HepG2 (cell line): ENCODE data around the gene PFN1. TPM values are rescaled to one million over a fixed set of nuclear protein-coding genes. Genes with fewer than 3 reads are reported as not detected.

Source experiments
- ARID2 ChIP-seq: sonication (generic); formaldehyde crosslinking; IDR thresholded peaks from 2 replicates; pipeline ENCODE4 v1.8.1; 2022; ENCODE audit warnings: mild to moderate bottlenecking, missing genetic modification reagents, borderline replicate concordance
- ARNT2 ChIP-seq: sonication (generic); formaldehyde crosslinking; IDR thresholded peaks from 2 replicates; pipeline ENCODE4 v1.8.0; 2022; ENCODE audit warnings: mild to moderate bottlenecking, low read depth, missing genetic modification reagents, moderate library complexity
- ATF7-NPFF ChIP-seq: sonication (generic); formaldehyde crosslinking; IDR thresholded peaks from 2 replicates; pipeline ENCODE4 v1.8.1; 2023; ENCODE audit warnings: mild to moderate bottlenecking, low read depth, missing genetic modification reagents, moderate library complexity
- FOXO1 ChIP-seq: sonication (generic); formaldehyde crosslinking; IDR thresholded peaks from 2 replicates; pipeline ENCODE4 v1.4.0; 2020; ENCODE audit warnings: missing genetic modification reagents
- MBNL3 ChIP-seq: fragments of 250-450 bp; sonication (Bioruptor Pico); conservative IDR thresholded peaks from 2 replicates; pipeline ENCODE4 v1.8.0; 2022; ENCODE audit warnings: mild to moderate bottlenecking, inconsistent platforms
- NFKB2 ChIP-seq: sonication (generic); formaldehyde crosslinking; IDR thresholded peaks from 2 replicates; pipeline ENCODE4 v1.4.0; 2020; ENCODE audit warnings: missing genetic modification reagents, borderline replicate concordance
- REPIN1 ChIP-seq: sonication (generic); formaldehyde crosslinking; IDR thresholded peaks from 2 replicates; pipeline ENCODE4 v1.8.0; 2022; ENCODE audit warnings: missing genetic modification reagents, low read depth, mild to moderate bottlenecking, borderline replicate concordance
- SP4 ChIP-seq: sonication (generic); formaldehyde crosslinking; IDR thresholded peaks from 2 replicates; pipeline ENCODE4 v1.8.1; 2023; ENCODE audit warnings: mild to moderate bottlenecking, missing genetic modification reagents
- SRSF1 ChIP-seq: fragments of 200-400 bp; formaldehyde crosslinking; optimal IDR thresholded peaks from 2 replicates; pipeline ENCODE3; 2017; ENCODE audit warnings: mild to moderate bottlenecking, low read depth, low read length, moderate library complexity
- TFDP1 ChIP-seq: IDR thresholded peaks from 2 replicates; pipeline ENCODE4 v1.6.1; 2016; ENCODE audit warnings: missing compliant biosample characterization, missing genetic modification reagents, borderline replicate concordance
- XRCC5 ChIP-seq: fragments of 200-400 bp; formaldehyde crosslinking; optimal IDR thresholded peaks from 2 replicates; pipeline ENCODE3; 2017; ENCODE audit warnings: mild to moderate bottlenecking, low read length
- ZBTB8A ChIP-seq: sonication (generic); formaldehyde crosslinking; IDR thresholded peaks from 2 replicates; pipeline ENCODE4 v1.4.0; 2020; ENCODE audit warnings: mild to moderate bottlenecking, low read depth, missing genetic modification reagents, borderline replicate concordance
- ZFAT ChIP-seq: sonication (generic); formaldehyde crosslinking; conservative IDR thresholded peaks from 2 replicates; pipeline ENCODE4 v1.8.1; 2023; ENCODE audit warnings: missing genetic modification reagents, inconsistent platforms
- ZNF143 ChIP-seq: sonication (generic); formaldehyde crosslinking; IDR thresholded peaks from 2 replicates; pipeline ENCODE4 v1.4.0; 2020; ENCODE audit warnings: missing genetic modification reagents
- ZNF567 ChIP-seq: sonication (generic); formaldehyde crosslinking; IDR thresholded peaks from 2 replicates; pipeline ENCODE4 v1.8.1; 2023; ENCODE audit warnings: mild to moderate bottlenecking, missing genetic modification reagents, borderline replicate concordance
- ZNF570 ChIP-seq: sonication (generic); formaldehyde crosslinking; IDR thresholded peaks from 2 replicates; pipeline ENCODE4 v1.4.0; 2020; ENCODE audit warnings: mild to moderate bottlenecking, missing genetic modification reagents, borderline replicate concordance
- ZNF589 ChIP-seq: sonication (generic); formaldehyde crosslinking; conservative IDR thresholded peaks from 2 replicates; pipeline ENCODE4 v1.8.0; 2022; ENCODE audit warnings: mild to moderate bottlenecking, moderate library complexity, missing genetic modification reagents
- polyA plus RNA-seq, 8 experiments: library from polyadenylated mRNA; depleted of rRNA in 3 of 8; stranded (reverse) in 7 of 8; unstranded in 1 of 8; fragments of >200 nt; fragmentation: Illumina TruSeq in 4 of 8; extraction: Trizol in 4 of 8; gene quantifications; 2 replicates each; pipeline versions ENCODE4 v1.2.1 to v1.2.3, GENCODE V29; 2011 to 2016; ENCODE audit warnings: low read depth in 4 of 8, missing spikeins in 1 of 8, mixed read lengths in 1 of 8; ENCODE audit not compliant: insufficient read depth in 1 of 8
- total RNA-seq, 5 experiments: library from RNA; depleted of rRNA; stranded (reverse); fragments of >200 nt; fragmentation: Illumina TruSeq; extraction: Trizol; gene quantifications; 2 replicates each; pipeline ENCODE4 v1.2.3, GENCODE V29; 2016; ENCODE audit warnings: low read depth in 1 of 5
- TF ChIP-seq, protein P1 (sequence below): sonication (generic); formaldehyde crosslinking; IDR thresholded peaks from 2 replicates; pipeline ENCODE4 v1.4.0; 2020; ENCODE audit warnings: missing genetic modification reagents, borderline replicate concordance
- TF ChIP-seq, protein P2 (sequence below): sonication (generic); formaldehyde crosslinking; conservative IDR thresholded peaks from 2 replicates; pipeline ENCODE4 v1.8.0; 2022; ENCODE audit warnings: mild to moderate bottlenecking, moderate library complexity, missing genetic modification reagents
- TF ChIP-seq, protein P3 (sequence below): sonication (generic); formaldehyde crosslinking; IDR thresholded peaks from 2 replicates; pipeline ENCODE4 v1.8.0; 2022; ENCODE audit warnings: low read depth, missing genetic modification reagents

Gene PFN1
- total and polyA plus RNA-seq, 2 of the 13 experiments (the other 11 are each of a cell fraction or from before 2014, with no cell fraction given): 494 to 613 TPM

GRCh38 chr17:4934173-4934979, 14.0 kb downstream of the PFN1 start (continued):
- TF ChIP-seq TFDP1: peak; percentile 54; the same call in 1 of the 2 replicates
- TF ChIP-seq SRSF1: no peak
- TF ChIP-seq, protein P1, sequence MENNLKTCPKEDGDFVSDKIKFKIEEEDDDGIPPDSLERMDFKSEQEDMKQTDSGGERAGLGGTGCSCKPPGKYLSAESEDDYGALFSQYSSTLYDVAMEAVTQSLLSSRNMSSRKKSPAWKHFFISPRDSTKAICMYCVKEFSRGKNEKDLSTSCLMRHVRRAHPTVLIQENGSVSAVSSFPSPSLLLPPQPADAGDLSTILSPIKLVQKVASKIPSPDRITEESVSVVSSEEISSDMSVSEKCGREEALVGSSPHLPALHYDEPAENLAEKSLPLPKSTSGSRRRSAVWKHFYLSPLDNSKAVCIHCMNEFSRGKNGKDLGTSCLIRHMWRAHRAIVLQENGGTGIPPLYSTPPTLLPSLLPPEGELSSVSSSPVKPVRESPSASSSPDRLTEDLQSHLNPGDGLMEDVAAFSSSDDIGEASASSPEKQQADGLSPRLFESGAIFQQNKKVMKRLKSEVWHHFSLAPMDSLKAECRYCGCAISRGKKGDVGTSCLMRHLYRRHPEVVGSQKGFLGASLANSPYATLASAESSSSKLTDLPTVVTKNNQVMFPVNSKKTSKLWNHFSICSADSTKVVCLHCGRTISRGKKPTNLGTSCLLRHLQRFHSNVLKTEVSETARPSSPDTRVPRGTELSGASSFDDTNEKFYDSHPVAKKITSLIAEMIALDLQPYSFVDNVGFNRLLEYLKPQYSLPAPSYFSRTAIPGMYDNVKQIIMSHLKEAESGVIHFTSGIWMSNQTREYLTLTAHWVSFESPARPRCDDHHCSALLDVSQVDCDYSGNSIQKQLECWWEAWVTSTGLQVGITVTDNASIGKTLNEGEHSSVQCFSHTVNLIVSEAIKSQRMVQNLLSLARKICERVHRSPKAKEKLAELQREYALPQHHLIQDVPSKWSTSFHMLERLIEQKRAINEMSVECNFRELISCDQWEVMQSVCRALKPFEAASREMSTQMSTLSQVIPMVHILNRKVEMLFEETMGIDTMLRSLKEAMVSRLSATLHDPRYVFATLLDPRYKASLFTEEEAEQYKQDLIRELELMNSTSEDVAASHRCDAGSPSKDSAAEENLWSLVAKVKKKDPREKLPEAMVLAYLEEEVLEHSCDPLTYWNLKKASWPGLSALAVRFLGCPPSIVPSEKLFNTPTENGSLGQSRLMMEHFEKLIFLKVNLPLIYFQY (CRISPR knock-in tag): no peak
- no peak for TF ChIP-seq ZNF143 (CRISPR knock-in tag)
- TF ChIP-seq ZBTB8A (CRISPR knock-in tag): no peak
- TF ChIP-seq ZFAT: no peak
- TF ChIP-seq ARID2 (CRISPR knock-in tag): no peak
- peak; percentile 70 for TF ChIP-seq XRCC5
- peak; percentile 49; the same call in 1 of the 2 replicates for TF ChIP-seq REPIN1
- TF ChIP-seq, protein P2, sequence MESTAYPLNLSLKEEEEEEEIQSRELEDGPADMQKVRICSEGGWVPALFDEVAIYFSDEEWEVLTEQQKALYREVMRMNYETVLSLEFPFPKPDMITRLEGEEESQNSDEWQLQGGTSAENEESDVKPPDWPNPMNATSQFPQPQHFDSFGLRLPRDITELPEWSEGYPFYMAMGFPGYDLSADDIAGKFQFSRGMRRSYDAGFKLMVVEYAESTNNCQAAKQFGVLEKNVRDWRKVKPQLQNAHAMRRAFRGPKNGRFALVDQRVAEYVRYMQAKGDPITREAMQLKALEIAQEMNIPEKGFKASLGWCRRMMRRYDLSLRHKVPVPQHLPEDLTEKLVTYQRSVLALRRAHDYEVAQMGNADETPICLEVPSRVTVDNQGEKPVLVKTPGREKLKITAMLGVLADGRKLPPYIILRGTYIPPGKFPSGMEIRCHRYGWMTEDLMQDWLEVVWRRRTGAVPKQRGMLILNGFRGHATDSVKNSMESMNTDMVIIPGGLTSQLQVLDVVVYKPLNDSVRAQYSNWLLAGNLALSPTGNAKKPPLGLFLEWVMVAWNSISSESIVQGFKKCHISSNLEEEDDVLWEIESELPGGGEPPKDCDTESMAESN (CRISPR knock-in tag): peak; percentile 72; the same call in 1 of the 2 replicates
- no peak for TF ChIP-seq ZNF589 (CRISPR knock-in tag)
- no peak for TF ChIP-seq ZNF570 (CRISPR knock-in tag)
- TF ChIP-seq SP4 (CRISPR knock-in tag): 0 out of 2 replicates have a peak, but pooled peaks have one; percentile 37
- TF ChIP-seq ATF7-NPFF (CRISPR knock-in tag): no peak
- no peak for TF ChIP-seq ZNF567
- no peak for TF ChIP-seq NFKB2 (CRISPR knock-in tag)
- no peak for TF ChIP-seq FOXO1 (CRISPR knock-in tag)
- no peak for TF ChIP-seq MBNL3
- TF ChIP-seq, protein P3, sequence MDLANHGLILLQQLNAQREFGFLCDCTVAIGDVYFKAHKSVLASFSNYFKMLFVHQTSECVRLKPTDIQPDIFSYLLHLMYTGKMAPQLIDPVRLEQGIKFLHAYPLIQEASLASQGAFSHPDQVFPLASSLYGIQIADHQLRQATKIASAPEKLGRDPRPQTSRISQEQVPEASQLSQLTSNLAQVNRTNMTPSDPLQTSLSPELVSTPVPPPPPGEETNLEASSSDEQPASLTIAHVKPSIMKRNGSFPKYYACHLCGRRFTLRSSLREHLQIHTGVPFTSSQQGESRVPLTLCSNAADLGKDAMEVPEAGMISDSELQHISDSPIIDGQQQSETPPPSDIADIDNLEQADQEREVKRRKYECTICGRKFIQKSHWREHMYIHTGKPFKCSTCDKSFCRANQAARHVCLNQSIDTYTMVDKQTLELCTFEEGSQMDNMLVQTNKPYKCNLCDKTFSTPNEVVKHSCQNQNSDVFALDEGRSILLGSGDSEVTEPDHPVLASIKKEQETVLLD (CRISPR knock-in tag): no peak
- no peak for TF ChIP-seq ARNT2
